Kidney epithelial cell (primary cell): ENCODE results near the gene SPOCD1. TPM values are rescaled to one million over a fixed set of nuclear protein-coding genes. Genes with fewer than 3 reads are reported as not detected.

Source experiments
- DNase-seq: peaks from one replicate; pipeline ENCODE4 v3.0.0-alpha.2; 2010; ENCODE audit warnings: low read depth
- H3K27me3 ChIP-seq: 2 replicates; pipeline ENCODE4 v1.6.0; 2011; ENCODE audit warnings: low read length; ENCODE audit not compliant: control insufficient read depth, insufficient read depth
- H3K36me3 ChIP-seq: 2 replicates; pipeline ENCODE4 v1.5.1; 2011; ENCODE audit warnings: low read length; ENCODE audit not compliant: control insufficient read depth, insufficient read depth
- H3K4me3 ChIP-seq: 2 replicates; pipeline ENCODE4 v1.5.1; 2011; ENCODE audit warnings: low read depth, mild to moderate bottlenecking, control low read depth, low read length
- total RNA-seq: library from RNA; depleted of rRNA; stranded (reverse); fragments of >200 nt; gene quantifications from 2 replicates; pipeline ENCODE4 v1.2.3, GENCODE V29; 2015
- TF ChIP-seq, protein P1 (sequence below): IDR thresholded peaks from 2 replicates; pipeline ENCODE4 v1.5.1; 2011; ENCODE audit warnings: mild to moderate bottlenecking, moderate library complexity, low read length, control low read depth, inconsistent platforms; ENCODE audit not compliant: insufficient read depth, poor library complexity, severe bottlenecking

Gene SPOCD1
- total RNA-seq, 1 donor from 2014 or later = 31.8 TPM

DNA sequence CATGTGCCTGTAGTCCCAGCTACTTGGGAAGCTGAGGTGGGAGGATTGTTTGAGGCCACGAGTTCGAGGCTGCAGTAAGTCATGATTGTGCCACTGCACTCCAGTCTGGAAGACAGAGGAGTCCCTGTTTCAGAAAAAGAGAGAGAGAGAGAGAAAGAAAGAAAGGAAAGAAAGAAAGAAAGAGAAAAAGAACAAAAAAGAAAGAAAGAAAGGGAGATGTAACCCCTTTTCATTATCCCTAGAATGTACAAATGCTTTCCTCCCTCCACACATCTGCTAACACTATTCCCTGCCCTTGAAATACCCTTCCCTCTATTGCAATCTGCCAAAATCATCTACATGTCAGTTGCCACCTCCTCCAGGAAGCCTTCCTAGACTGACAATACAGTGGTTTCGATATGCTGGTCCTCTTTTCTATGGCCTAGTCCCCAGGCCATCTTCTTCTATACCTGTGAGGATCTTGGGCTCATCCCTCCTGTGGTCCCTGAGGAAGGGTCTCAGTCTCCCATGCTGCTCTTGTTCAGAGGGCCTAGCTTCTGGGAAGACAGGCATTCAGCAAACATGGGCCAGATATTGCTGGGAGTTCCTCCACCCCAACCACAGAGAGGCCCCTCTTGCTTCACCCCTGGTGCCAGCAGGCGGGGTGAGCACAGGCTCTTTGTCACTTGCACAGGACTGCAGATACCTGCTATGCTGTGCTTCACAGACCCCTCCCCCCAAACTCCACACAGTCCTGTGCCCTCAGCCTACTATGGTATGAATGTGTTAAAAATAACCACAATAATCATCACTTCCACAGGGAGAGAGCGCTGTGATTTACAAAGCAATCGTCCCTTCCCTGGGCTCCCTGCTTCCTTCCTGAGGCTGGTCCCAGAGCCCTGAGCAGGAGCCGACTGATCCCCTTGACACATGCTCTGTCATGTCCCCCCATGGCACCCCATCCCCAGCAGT lies 65.8 kb downstream of the SPOCD1 start:
- Histone ChIP-seq H3K4me3 (no peak overlapping the region), H3K36me3 (no peaks in the 10 kb centered on the region), H3K27me3 (peaks cover 2% of the 10 kb centered on the region)
- TF ChIP-seq, protein P1, sequence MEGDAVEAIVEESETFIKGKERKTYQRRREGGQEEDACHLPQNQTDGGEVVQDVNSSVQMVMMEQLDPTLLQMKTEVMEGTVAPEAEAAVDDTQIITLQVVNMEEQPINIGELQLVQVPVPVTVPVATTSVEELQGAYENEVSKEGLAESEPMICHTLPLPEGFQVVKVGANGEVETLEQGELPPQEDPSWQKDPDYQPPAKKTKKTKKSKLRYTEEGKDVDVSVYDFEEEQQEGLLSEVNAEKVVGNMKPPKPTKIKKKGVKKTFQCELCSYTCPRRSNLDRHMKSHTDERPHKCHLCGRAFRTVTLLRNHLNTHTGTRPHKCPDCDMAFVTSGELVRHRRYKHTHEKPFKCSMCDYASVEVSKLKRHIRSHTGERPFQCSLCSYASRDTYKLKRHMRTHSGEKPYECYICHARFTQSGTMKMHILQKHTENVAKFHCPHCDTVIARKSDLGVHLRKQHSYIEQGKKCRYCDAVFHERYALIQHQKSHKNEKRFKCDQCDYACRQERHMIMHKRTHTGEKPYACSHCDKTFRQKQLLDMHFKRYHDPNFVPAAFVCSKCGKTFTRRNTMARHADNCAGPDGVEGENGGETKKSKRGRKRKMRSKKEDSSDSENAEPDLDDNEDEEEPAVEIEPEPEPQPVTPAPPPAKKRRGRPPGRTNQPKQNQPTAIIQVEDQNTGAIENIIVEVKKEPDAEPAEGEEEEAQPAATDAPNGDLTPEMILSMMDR = no peak
- no peak for DNase-seq

DNA sequence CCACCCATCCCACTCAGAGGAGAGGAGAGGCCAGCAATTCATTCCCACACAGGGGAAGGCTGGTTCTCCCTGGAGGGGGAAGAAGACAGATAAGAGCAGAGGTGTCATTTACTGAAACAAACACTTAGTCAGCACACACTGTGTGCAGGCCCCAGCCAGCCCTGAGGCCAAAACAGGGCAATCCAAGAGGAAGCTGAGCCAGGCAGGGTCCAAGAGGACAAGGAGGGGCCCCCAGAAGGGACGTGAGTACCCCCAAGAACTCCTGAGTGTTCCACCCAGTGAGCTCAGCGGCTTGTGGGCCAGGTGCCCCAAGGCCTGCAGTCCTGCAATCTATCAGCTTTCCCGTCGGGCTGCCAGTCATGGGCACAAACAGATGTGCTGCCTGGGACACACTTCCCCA lies 67.5 kb downstream of the SPOCD1 start:
- Histone ChIP-seq H3K27me3 (peaks cover 4% of the 10 kb centered on the region), H3K4me3 (no peak overlapping the region), H3K36me3 (no peaks in the 10 kb centered on the region)
- TF ChIP-seq, protein P1 = no peak
- no peak for DNase-seq

DNA sequence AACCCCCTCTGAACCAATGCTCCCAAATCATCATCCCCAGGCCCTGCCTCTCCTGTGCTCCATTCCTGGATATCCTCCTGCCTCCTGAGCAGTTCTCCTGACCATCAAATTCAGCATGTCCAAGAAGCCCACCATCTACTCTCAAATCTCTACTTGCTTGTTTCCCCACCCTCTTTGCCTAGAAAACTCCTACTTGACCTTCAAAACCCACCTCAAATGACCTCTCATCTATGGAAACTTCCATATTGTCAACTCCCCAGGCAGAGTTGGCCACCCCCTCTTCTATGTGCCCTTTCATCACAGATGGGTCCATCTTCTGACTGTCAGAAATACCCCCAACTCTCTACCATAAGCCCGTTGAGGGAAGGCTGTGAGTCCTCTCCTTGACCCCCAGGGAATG lies 68.5 kb downstream of the SPOCD1 start:
- TF ChIP-seq, protein P1 = no peak
- Histone ChIP-seq H3K4me3 (no peak overlapping the region), H3K27me3 (peaks cover 4% of the 10 kb centered on the region), H3K36me3 (no peaks in the 10 kb centered on the region)
- DNase-seq = no peak

DNA sequence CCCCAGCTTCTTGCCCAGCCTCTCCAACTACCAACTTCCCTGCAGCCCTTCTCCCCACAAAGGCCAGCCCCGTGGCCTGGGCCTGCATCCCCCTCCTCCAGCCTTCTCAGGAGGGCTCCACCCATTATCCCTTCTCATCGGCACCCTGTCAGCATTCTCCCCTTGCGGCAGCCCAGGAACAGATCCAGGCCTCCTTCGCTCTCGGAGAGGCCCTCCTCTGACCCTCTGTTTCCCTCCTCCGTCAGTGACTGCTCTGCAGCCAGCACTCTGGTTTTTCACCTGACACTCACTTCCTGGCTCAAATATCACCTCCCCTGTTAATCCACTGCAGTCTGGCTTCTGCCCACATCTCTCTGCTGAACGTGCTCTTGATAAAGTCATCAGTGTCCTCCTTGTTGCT lies 69.1 kb downstream of the SPOCD1 start:
- Histone ChIP-seq H3K27me3 (peaks cover 4% of the 10 kb centered on the region), H3K4me3 (no peak overlapping the region), H3K36me3 (no peaks in the 10 kb centered on the region)
- DNase-seq = no peak
- TF ChIP-seq, protein P1 = no peak

DNA sequence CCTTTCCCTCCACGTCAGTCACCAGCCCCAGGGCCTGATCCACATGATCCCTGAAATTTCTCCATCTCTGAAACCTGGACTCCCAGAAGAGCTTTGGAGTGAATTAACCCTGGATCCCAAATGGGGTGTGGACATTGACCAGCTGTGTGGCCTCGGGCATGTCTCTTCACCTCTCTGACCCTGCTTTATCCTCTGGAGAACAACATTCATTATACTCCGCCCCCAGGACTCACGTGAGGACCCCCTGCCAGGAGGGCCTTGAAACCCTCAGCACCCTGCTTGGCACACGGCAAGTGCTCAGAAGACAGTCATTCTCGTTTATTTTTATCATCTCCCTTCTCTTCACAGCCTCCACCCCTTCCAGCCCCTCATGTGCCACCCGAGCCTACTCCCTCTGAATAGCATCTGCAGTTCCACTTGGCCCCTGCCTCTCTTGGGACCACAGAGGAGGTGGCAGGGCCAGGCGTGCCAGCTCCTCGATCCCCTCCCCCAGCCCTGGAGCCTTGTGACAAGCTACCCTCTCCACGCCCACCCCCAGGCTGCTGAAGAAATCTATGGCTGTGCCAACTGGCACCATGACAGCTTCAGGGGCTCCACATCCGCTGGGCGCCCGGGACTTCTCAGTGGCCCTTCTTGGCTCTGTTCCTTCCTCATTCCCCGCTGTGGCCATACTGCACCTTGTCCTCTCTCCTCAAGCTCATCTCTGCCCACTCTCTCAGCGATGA lies 69.7 kb downstream of the SPOCD1 start:
- TF ChIP-seq, protein P1 = no peak
- Histone ChIP-seq H3K36me3 (no peaks in the 10 kb centered on the region), H3K27me3 (peaks cover 4% of the 10 kb centered on the region), H3K4me3 (no peak overlapping the region)
- no peak for DNase-seq
